Breast epithelium (tissue), 4 donors: Measurements from ENCODE around the gene CCDC6. TPM values are rescaled to one million over a fixed set of nuclear protein-coding genes. Genes with fewer than 3 reads are reported as not detected.

Experiments used
- DNase-seq, 2 donors: peaks; one replicate each; pipeline ENCODE4 v3.0.0-alpha.2; 2019; ENCODE audit warnings: low spot score in 2 of 2
- H3K27ac ChIP-seq, 2 donors: fragments of 200-600 bp; sonication (generic) in 1 of 2; one replicate each; pipeline ENCODE4 v1.5.1; 2016 to 2019; ENCODE audit warnings: mild to moderate bottlenecking in 1 of 2
- H3K27me3 ChIP-seq, 2 donors: fragments of 200-600 bp; sonication (generic) in 1 of 2; one replicate each; pipeline versions ENCODE4 v1.5.1 to v1.6.0; 2017 to 2019; ENCODE audit warnings: control low read depth in 1 of 2, mild to moderate bottlenecking in 1 of 2
- H3K36me3 ChIP-seq: fragments of 200-600 bp; one replicate; pipeline ENCODE4 v1.5.1; 2019
- H3K4me1 ChIP-seq, 2 donors: fragments of 200-600 bp; sonication (generic); one replicate each; pipeline ENCODE4 v1.5.1; 2016 to 2019; ENCODE audit warnings: control low read depth in 1 of 2
- H3K4me3 ChIP-seq, 3 donors: fragments of 200-600 bp; sonication (generic); 1 replicate in 2 of 3; 2 replicates in 1 of 3; pipeline ENCODE4 v1.5.1; 2016 to 2019; ENCODE audit warnings: mild to moderate bottlenecking in 3 of 3, moderate library complexity in 2 of 3
- H3K9me3 ChIP-seq, 2 donors: fragments of 200-600 bp; sonication (generic) in 1 of 2; one replicate each; pipeline ENCODE4 v1.5.1; 2016 to 2019; ENCODE audit warnings: control low read depth in 1 of 2
- CTCF ChIP-seq, 3 donors: fragments of 450-650 bp; IDR thresholded peaks; one replicate each; pipeline ENCODE4 v1.5.1; 2016 to 2017; ENCODE audit warnings: antibody characterized with exemption in 3 of 3, mild to moderate bottlenecking in 3 of 3, moderate library complexity in 3 of 3
- POLR2A ChIP-seq: fragments of 450-650 bp; IDR thresholded peaks from one replicate; pipeline ENCODE4 v1.6.1; 2016; ENCODE audit warnings: antibody characterized with exemption, mild to moderate bottlenecking, moderate library complexity
- POLR2AphosphoS5 ChIP-seq, 3 donors: sonication (generic); formaldehyde crosslinking; IDR thresholded peaks; one replicate each; pipeline ENCODE4 v1.6.1; 2017; ENCODE audit warnings: antibody characterized with exemption in 3 of 3
- intact Hi-C: fragments of 100-400 bp; cut with DNase I; formaldehyde crosslinking; loops from one replicate; pipeline ENCODE4 v1.15.1; 2023; ENCODE audit warnings: low total_unique reads
- total RNA-seq, 3 donors: library from RNA; depleted of rRNA; stranded (reverse); fragments of >200 nt; gene quantifications; one replicate each; pipeline ENCODE4 v1.1.0, GENCODE V29; 2016

Gene CCDC6
- total RNA-seq, 3 donors from 2014 or later, result 31.4 to 85.6 (median 44.9) TPM

- no peak for DNase-seq
- Histone ChIP-seq H3K36me3 (no peaks in the 10 kb centered on the region), H3K9me3 (no peaks in the 10 kb centered on the region), H3K4me3 (no peak overlapping the region), H3K4me1 (no peaks in the 10 kb centered on the region), H3K27me3 (no peaks in the 10 kb centered on the region), H3K27ac (no peak overlapping the region)
- intact Hi-C loops, result no loop called here
- TF ChIP-seq CTCF (IDR thresholded peaks at IDR 0.05) (no peak), POLR2A (no peak), POLR2AphosphoS5 (IDR thresholded peaks at IDR 0.05) (no peak)
Observed at GRCh38 chr10:59881640-59882039, 24.7 kb downstream of the CCDC6 start.

- Histone ChIP-seq H3K27ac (no peak overlapping the region), H3K4me1 (no peaks in the 10 kb centered on the region), H3K27me3 (no peaks in the 10 kb centered on the region), H3K4me3 (no peak overlapping the region), H3K9me3 (no peaks in the 10 kb centered on the region), H3K36me3 (no peaks in the 10 kb centered on the region)
- TF ChIP-seq POLR2A (no peak), POLR2AphosphoS5 (IDR thresholded peaks at IDR 0.05) (no peak), CTCF (IDR thresholded peaks at IDR 0.05) (no peak)
- DNase-seq, result no peak
- intact Hi-C loops, result no loop called here
Observed at GRCh38 chr10:59880971-59881510, 25.3 kb downstream of the CCDC6 start.

GRCh38 chr10:59880019-59880717 lies 26.2 kb downstream of the CCDC6 start:
- no peaks in the 10 kb centered on the region for H3K9me3 ChIP-seq
- H3K27ac ChIP-seq, result no peak overlapping the region
- TF ChIP-seq POLR2AphosphoS5 (IDR thresholded peaks at IDR 0.05), result no peak
- no peak for TF ChIP-seq POLR2A
- no peak for TF ChIP-seq CTCF (IDR thresholded peaks at IDR 0.05)
- no peaks in the 10 kb centered on the region for H3K4me1 ChIP-seq
- DNase-seq, result no peak
- intact Hi-C loops, result no loop called here
- no peaks in the 10 kb centered on the region for H3K36me3 ChIP-seq
- no peaks in the 10 kb centered on the region for H3K27me3 ChIP-seq
- H3K4me3 ChIP-seq, result no peak overlapping the region

GRCh38 chr10:59879363-59879913 lies 26.9 kb downstream of the CCDC6 start:
- TF ChIP-seq CTCF (IDR thresholded peaks at IDR 0.05) (no peak), POLR2AphosphoS5 (IDR thresholded peaks at IDR 0.05) (no peak), POLR2A (no peak)
- intact Hi-C loops, result no loop called here
- Histone ChIP-seq H3K4me1 (no peaks in the 10 kb centered on the region), H3K36me3 (no peaks in the 10 kb centered on the region), H3K4me3 (no peak overlapping the region), H3K9me3 (no peaks in the 10 kb centered on the region), H3K27ac (peak overlapping the region in 1 of 2 donors; percentile 42), H3K27me3 (no peaks in the 10 kb centered on the region)
- DNase-seq, result no peak

- H3K4me3 ChIP-seq, result no peak overlapping the region
- no peak for TF ChIP-seq POLR2A
- TF ChIP-seq POLR2AphosphoS5 (IDR thresholded peaks at IDR 0.05), result no peak
- TF ChIP-seq CTCF (IDR thresholded peaks at IDR 0.05), result no peak
- H3K4me1 ChIP-seq, result no peaks in the 10 kb centered on the region
- no peaks in the 10 kb centered on the region for H3K36me3 ChIP-seq
- intact Hi-C loops, result no loop called here
- DNase-seq, result no peak
- H3K27me3 ChIP-seq, result no peaks in the 10 kb centered on the region
- peak overlapping the region in 1 of 2 donors; percentile 42 for H3K27ac ChIP-seq
- H3K9me3 ChIP-seq, result no peaks in the 10 kb centered on the region
Observed at GRCh38 chr10:59878915-59879314, 27.4 kb downstream of the CCDC6 start.
